ENCODE data around the gene MT1HL1. TPM values are rescaled to one million over a fixed set of nuclear protein-coding genes. Genes with fewer than 3 reads are reported as not detected.
"Not testable (repeated sequence)": the region's sequence is repeated elsewhere in the genome, so short reads cannot be mapped to it uniquely, and the experiment has no call there.

Gene MT1HL1
- total and polyA plus RNA-seq, 8 donors: not detected

DNA sequence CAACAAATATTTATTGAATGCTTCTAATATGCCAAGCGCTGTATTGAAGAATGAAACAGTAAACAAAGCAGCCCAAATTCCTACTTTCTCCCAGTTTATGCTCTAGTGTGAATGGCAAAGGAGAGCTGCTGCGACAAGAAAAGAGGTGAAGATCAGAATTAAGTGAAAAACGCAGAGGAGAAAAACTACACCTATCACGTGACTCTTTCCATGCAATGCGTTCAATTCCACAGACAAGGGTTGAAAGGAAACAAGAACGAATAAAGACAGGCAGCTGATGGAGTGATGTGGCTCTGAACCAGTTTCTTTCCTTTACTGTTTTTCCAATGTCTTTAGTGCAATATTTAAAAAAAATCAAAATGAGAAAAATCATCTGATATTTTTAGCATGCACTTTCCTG, 23.6 kb downstream of the MT1HL1 start:
- no peaks in the 10 kb centered on the region for H3K9me3 ChIP-seq
- ATAC-seq (no peak), DNase-seq (no peak)
- H3K27me3 ChIP-seq: no peaks in the 10 kb centered on the region
- no peak overlapping the region for H3K27ac ChIP-seq
- no peak overlapping the region for H3K4me3 ChIP-seq
- no peaks in the 10 kb centered on the region for H3K36me3 ChIP-seq
- H3K4me1 ChIP-seq: no peaks in the 10 kb centered on the region
- intact Hi-C loops (cut with DNase I): no loop called here
- TF ChIP-seq, protein P1, sequence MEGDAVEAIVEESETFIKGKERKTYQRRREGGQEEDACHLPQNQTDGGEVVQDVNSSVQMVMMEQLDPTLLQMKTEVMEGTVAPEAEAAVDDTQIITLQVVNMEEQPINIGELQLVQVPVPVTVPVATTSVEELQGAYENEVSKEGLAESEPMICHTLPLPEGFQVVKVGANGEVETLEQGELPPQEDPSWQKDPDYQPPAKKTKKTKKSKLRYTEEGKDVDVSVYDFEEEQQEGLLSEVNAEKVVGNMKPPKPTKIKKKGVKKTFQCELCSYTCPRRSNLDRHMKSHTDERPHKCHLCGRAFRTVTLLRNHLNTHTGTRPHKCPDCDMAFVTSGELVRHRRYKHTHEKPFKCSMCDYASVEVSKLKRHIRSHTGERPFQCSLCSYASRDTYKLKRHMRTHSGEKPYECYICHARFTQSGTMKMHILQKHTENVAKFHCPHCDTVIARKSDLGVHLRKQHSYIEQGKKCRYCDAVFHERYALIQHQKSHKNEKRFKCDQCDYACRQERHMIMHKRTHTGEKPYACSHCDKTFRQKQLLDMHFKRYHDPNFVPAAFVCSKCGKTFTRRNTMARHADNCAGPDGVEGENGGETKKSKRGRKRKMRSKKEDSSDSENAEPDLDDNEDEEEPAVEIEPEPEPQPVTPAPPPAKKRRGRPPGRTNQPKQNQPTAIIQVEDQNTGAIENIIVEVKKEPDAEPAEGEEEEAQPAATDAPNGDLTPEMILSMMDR (IDR thresholded peaks at IDR 0.05): no peak

DNA sequence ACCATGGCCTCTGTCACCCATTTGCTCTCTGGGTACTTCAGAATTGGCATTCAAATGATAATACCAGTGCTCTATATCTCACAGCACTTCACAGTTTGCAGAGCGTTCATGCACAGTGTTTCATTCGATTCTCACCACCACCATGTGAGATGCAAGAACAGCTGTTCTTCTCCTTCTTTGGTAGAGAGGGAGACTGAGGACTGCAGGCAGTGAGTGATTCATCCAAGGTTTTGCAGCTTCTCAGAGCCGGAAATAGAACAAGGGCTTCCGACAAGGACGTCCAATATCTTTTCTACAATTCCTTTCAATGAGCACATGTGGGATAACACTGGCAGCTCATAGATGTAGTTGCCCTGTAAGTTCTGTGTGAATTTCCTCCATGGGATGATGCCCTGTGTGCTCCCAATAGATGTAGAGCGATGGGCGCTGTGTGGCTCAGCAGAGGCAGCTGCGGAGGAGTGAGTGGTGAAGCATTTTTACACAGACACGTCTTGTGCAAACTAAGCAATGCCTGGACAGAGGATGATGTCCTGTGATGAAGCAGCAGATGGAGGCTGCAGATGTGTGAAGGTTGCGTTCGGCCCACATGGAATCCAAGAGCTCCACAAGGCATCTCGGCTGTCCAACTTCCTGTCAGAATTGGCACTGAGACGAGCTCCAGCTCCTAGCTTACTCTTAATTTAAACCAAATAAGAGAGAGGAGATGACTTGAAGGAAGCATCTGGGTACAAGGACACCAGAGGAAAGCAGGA, 24.9 kb downstream of the MT1HL1 start:
- no peaks in the 10 kb centered on the region for H3K9me3 ChIP-seq
- no peak overlapping the region for H3K27ac ChIP-seq
- DNase-seq (no peak), ATAC-seq (no peak)
- H3K4me3 ChIP-seq: no peak overlapping the region
- no peaks in the 10 kb centered on the region for H3K36me3 ChIP-seq
- no peaks in the 10 kb centered on the region for H3K27me3 ChIP-seq
- no peaks in the 10 kb centered on the region for H3K4me1 ChIP-seq
- TF ChIP-seq, protein P1 (IDR thresholded peaks at IDR 0.05): no peak
- intact Hi-C loops (cut with DNase I): no loop called here

DNA sequence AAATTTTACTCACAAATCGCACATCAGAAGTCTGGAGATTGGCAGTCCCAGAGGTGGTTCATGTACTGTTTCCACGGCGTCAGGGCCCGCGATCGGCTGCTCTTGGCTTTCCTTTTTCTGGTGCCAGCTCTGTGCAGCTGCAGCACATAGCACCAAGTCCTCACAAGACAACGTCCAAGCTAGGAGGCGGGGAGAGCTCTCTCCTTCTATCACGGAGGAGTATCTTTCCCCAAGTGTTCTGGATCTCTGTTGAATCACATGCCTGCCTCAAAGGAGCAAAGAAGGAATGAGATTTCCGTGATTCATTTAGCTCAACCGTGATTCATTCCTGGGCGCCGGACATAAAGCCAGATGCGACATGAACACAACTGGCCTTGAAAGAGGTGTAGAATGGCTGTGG, 25.5 kb downstream of the MT1HL1 start:
- intact Hi-C loops (cut with DNase I): no loop called here

DNA sequence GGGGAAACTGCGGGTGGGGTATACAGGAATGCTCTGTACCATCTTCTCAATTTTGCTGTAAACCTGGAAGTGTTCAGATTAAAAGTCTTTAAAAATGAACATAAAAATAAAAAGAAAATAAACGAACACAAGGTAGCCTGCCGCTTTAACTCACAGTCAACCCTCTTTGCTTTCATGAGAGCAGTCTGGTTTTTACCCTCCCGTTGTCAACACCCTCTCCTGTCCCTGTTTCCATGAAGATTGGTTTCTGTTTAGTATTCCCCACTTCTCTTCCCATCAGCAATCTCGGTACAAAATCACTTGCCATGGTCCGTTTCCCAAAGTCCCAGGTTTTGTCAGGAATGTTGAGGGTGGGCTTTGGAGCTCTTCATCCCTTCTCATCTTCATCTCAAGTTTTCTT, 28.8 kb downstream of the MT1HL1 start:
- intact Hi-C loops (cut with DNase I): no loop called here
- TF ChIP-seq, protein P1 (IDR thresholded peaks at IDR 0.05): no peak
- ATAC-seq (no peak), DNase-seq (no peak)
- H3K9me3 ChIP-seq: no peaks in the 10 kb centered on the region
- no peak overlapping the region for H3K4me3 ChIP-seq
- H3K27ac ChIP-seq: no peak overlapping the region
- no peaks in the 10 kb centered on the region for H3K27me3 ChIP-seq
- H3K36me3 ChIP-seq: no peaks in the 10 kb centered on the region
- H3K4me1 ChIP-seq: no peaks in the 10 kb centered on the region

More for the DNA sequence above, 25.5 kb downstream of the MT1HL1 start:
- ATAC-seq (no peak), DNase-seq (no peak)
- H3K27me3 ChIP-seq: no peaks in the 10 kb centered on the region
- no peaks in the 10 kb centered on the region for H3K9me3 ChIP-seq
- no peaks in the 10 kb centered on the region for H3K36me3 ChIP-seq
- H3K27ac ChIP-seq: no peak overlapping the region
- H3K4me1 ChIP-seq: no peaks in the 10 kb centered on the region
- no peak overlapping the region for H3K4me3 ChIP-seq
- TF ChIP-seq, protein P1 (IDR thresholded peaks at IDR 0.05): no peak

DNA sequence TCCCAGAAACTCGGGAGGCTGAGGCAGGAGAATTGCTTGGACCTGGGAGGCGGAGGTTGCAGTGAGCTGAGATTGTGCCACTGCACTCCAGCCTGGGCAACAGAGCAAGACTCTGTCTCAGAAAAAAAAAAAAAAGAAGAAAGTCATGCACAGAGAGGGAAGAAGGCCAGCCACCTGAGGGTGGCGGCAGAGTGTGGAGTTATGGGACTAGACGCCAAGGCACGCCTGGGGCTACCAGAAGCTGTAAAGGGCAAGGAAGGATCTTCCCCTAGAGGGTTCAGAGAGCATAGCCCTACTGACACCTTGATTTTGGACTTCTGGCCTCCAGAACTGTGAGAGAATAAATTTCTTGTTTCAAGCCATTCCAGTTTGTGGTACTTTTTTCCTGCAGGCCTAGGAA, 30.2 kb downstream of the MT1HL1 start:
- H3K4me1 ChIP-seq; H3K9me3 ChIP-seq; H3K27me3 ChIP-seq; ATAC-seq; DNase-seq; H3K4me3 ChIP-seq; H3K27ac ChIP-seq; H3K36me3 ChIP-seq; intact Hi-C loops (cut with DNase I): not testable (repeated sequence)

DNA sequence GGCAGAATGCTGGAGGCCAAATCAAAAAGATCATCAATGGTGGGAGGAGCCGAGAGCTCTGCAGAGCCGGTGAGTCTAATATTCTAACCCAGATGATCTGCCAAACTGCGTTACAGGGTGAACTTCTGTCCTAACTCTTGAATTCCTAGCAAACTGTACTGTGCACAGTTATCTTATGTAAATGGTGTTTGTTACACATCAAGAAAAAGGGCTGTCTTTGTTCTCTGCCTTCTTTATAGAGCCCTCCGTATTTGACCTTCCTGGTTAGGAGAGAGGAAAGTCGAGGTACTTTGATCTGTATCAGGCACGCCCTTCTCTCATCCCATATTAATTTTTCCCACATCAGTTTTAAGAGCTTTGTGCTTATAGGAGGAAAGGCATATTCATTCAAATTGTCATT, 37.6 kb downstream of the MT1HL1 start:
- H3K27me3 ChIP-seq: no peaks in the 10 kb centered on the region
- intact Hi-C loops (cut with DNase I): no loop called here
- H3K9me3 ChIP-seq: no peaks in the 10 kb centered on the region
- no peak overlapping the region for H3K27ac ChIP-seq
- TF ChIP-seq, protein P1 (IDR thresholded peaks at IDR 0.05): no peak
- DNase-seq (no peak), ATAC-seq (no peak)
- no peaks in the 10 kb centered on the region for H3K4me1 ChIP-seq
- no peak overlapping the region for H3K4me3 ChIP-seq
- H3K36me3 ChIP-seq: no peaks in the 10 kb centered on the region

Data from left lung (tissue), 10 donors.